Transverse colon (tissue), 4 donors: ENCODE data around the gene CEACAM4. TPM values are rescaled to one million over a fixed set of nuclear protein-coding genes. Genes with fewer than 3 reads are reported as not detected.

ENCODE experiments used
- DNase-seq: peaks from one replicate; pipeline ENCODE4 v3.0.0-alpha.2; 2019
- H3K27ac ChIP-seq, 4 donors: fragments of 200-600 bp; sonication (generic); 2 replicates each; pipeline ENCODE4 v1.5.1; 2016 to 2018; ENCODE audit warnings: inconsistent platforms in 4 of 4
- H3K27me3 ChIP-seq: fragments of 200-600 bp; sonication (generic); 2 replicates; pipeline ENCODE4 v1.5.1; 2017; ENCODE audit warnings: inconsistent platforms
- H3K36me3 ChIP-seq, 4 donors: fragments of 200-600 bp; sonication (generic); 2 replicates each; pipeline ENCODE4 v1.5.1; 2017 to 2019; ENCODE audit warnings: inconsistent platforms in 4 of 4
- H3K4me1 ChIP-seq, 4 donors: fragments of 200-600 bp; sonication (generic); 2 replicates each; pipeline ENCODE4 v1.5.1; 2017 to 2020; ENCODE audit warnings: inconsistent platforms in 4 of 4
- H3K4me3 ChIP-seq, 4 donors: fragments of 200-600 bp; sonication (generic); 1 replicate in 1 of 4; 2 replicates in 3 of 4; pipeline versions ENCODE4 v1.5.1 to v1.6.1; 2017 to 2019; ENCODE audit warnings: inconsistent platforms in 4 of 4
- H3K9me3 ChIP-seq, 2 donors: fragments of 200-600 bp; sonication (generic); 2 replicates each; pipeline ENCODE4 v1.5.1; 2017 to 2019; ENCODE audit warnings: inconsistent platforms in 2 of 2
- EP300 ChIP-seq: sonication (generic); formaldehyde crosslinking; IDR thresholded peaks from one replicate; pipeline ENCODE4 v1.6.1; 2017; ENCODE audit warnings: antibody characterized with exemption, low read depth
- POLR2A ChIP-seq: fragments of 450-650 bp; IDR thresholded peaks from one replicate; pipeline ENCODE4 v1.6.1; 2016; ENCODE audit warnings: antibody characterized with exemption, mild to moderate bottlenecking, moderate library complexity
- POLR2AphosphoS5 ChIP-seq, 3 donors: sonication (generic); formaldehyde crosslinking; IDR thresholded peaks; one replicate each; pipeline ENCODE4 v1.6.1; 2016; ENCODE audit warnings: antibody characterized with exemption in 3 of 3
- WGBS, 2 donors: methylation state at CpG; one replicate each; pipeline ENCODE4 v1.1.5; 2018; ENCODE audit warnings: low coverage in 1 of 2; 5-methylcytosine and 5-hydroxymethylcytosine counted together
- in situ Hi-C, 4 donors: fragments of 200-750 bp; cut with MboI; loops; one replicate each; pipeline versions ENCODE4 v1.15.0 to v1.15.1; 2017; ENCODE audit warnings: low sequenced_read_pairs in 3 of 4, low pct_ligation_motif_present in 1 of 4, low pct_unique_long_range_greater_than_20kb in 1 of 4
- intact Hi-C: fragments of 100-400 bp; cut with DNase I; formaldehyde crosslinking; loops from one replicate; pipeline ENCODE4 v1.15.1; 2023; ENCODE audit warnings: low total_unique reads
- total RNA-seq, 4 donors: library from RNA; depleted of rRNA; stranded (reverse); fragments of >200 nt; gene quantifications; one replicate each; pipeline ENCODE4 v1.1.0, GENCODE V29; 2016
- TF ChIP-seq, protein P1 (sequence below), 5 experiments: fragments of 200-600 bp in 3 of 5; fragments of 450-650 bp in 2 of 5; sonication (generic) in 3 of 5; IDR thresholded peaks; 1 replicate in 2 of 5; 2 replicates in 3 of 5; pipeline ENCODE4 v1.5.1; 2016 to 2017; ENCODE audit warnings: antibody characterized with exemption in 5 of 5, inconsistent platforms in 3 of 5, mild to moderate bottlenecking in 2 of 5, moderate library complexity in 1 of 5

The CEACAM4 gene
- total RNA-seq, 4 donors from 2014 or later, result 0.48 to 1.5 TPM; not detected in 2

DNA sequence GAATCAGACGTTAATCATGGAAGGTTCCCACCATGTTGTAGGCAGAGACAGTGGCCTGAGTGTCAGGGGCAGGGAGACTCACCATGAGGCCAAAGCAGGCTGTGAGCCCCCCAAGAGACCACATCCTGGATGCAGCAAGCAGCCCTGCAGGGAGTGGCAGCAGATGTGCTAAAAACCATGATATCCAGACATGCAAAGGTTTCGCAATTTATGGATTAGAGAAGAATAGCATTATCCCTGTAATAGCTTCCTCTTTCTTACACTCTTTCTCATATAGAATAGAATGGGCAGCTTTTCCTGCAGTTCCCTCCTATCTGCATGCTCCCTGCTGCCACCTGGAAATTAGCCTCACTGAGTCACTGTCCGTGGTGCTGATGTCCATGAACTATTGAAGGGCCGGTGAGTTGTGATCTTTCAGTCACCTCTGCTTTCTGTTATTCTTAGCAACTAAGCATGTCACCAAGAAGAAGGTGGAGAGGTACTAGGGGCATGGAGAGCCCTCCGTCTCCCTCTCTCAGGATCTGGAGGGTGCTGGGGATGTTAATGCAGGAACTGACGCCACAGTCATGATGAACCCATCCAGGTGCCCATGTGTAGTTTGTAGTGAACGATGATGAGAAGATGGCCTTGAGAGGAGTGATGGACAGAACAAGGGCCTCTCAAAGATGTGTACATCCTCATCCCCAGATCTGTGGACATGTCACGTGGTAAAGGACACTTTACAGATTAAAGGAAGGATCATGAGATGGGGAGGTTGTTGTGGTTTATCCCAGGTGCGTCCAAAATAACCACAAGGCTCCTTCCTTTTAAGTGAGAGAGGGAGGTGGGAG, 9.9 kb downstream of the CEACAM4 start:
- WGBS, 2 donors, result 28 to 52% methylated on average over 3 to 9 of the region's 9 CpGs
- no peak overlapping the region for H3K27ac ChIP-seq
- no peaks in the 10 kb centered on the region for H3K9me3 ChIP-seq
- H3K36me3 ChIP-seq, result no peaks in the 10 kb centered on the region
- no peak for DNase-seq
- TF ChIP-seq EP300 (no peak), POLR2AphosphoS5 (IDR thresholded peaks at IDR 0.05) (no peak), POLR2A (no peak)
- TF ChIP-seq, protein P1, sequence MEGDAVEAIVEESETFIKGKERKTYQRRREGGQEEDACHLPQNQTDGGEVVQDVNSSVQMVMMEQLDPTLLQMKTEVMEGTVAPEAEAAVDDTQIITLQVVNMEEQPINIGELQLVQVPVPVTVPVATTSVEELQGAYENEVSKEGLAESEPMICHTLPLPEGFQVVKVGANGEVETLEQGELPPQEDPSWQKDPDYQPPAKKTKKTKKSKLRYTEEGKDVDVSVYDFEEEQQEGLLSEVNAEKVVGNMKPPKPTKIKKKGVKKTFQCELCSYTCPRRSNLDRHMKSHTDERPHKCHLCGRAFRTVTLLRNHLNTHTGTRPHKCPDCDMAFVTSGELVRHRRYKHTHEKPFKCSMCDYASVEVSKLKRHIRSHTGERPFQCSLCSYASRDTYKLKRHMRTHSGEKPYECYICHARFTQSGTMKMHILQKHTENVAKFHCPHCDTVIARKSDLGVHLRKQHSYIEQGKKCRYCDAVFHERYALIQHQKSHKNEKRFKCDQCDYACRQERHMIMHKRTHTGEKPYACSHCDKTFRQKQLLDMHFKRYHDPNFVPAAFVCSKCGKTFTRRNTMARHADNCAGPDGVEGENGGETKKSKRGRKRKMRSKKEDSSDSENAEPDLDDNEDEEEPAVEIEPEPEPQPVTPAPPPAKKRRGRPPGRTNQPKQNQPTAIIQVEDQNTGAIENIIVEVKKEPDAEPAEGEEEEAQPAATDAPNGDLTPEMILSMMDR (IDR thresholded peaks at IDR 0.05), result no peak
- peaks cover 11% of the 10 kb centered on the region for H3K27me3 ChIP-seq
- H3K4me3 ChIP-seq, result no peak overlapping the region
- in situ Hi-C loops (no loop called here), intact Hi-C loops (no loop called here)
- H3K4me1 ChIP-seq, result no peaks in the 10 kb centered on the region

DNA sequence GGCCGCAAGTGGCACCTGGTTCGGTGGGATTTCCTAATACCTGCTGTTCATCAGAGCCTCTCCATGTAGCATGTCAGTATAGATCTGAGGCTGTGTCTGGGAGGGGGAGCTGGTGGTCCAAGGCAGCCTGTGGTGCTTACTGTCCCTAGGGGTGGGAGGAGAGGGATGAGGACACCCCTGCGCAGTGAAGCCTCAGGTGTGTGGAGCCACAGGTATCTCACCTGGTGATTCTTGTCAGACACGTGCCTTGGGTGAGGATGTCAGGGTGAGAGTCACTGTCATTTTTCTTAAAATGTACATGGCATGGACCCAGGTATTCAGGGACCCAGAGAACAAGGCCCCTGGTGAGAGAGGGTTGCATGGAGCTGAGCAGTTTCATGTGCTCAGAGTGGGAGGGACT, 11.7 kb downstream of the CEACAM4 start:
- TF ChIP-seq EP300 (no peak), POLR2AphosphoS5 (IDR thresholded peaks at IDR 0.05) (no peak), POLR2A (no peak)
- TF ChIP-seq, protein P1 (IDR thresholded peaks at IDR 0.05), result no peak
- Histone ChIP-seq H3K27ac (no peak overlapping the region), H3K36me3 (no peaks in the 10 kb centered on the region), H3K9me3 (no peaks in the 10 kb centered on the region), H3K4me3 (no peak overlapping the region), H3K27me3 (peaks cover 19% of the 10 kb centered on the region), H3K4me1 (no peaks in the 10 kb centered on the region)
- in situ Hi-C loops, result no loop called here
- WGBS, 2 donors, result 82 to 90% methylated on average over 2 to 4 of the region's 4 CpGs
- intact Hi-C loops, result no loop called here
- DNase-seq, result no peak

DNA sequence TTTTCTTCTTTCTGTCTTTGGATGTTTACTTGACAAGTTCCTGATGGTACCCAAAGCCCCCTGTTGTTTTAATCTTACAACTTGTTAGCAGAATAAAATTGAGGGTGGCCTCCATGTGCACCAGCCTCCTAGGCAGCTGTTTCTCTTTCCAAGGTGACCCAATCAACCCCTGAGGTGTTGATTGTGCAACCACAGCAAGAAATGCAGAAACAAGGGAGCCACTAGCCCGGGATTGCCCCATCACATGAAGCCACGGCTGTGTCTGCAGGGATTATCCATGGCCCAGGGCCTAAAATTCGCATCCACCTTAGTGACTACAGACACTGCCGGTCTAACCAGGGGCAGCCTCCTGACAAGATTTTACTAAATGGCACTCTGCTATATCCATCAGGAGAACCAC, 14.4 kb downstream of the CEACAM4 start:
- in situ Hi-C loops (no loop called here), intact Hi-C loops (no loop called here)
- Histone ChIP-seq H3K4me3 (no peak overlapping the region), H3K36me3 (no peaks in the 10 kb centered on the region), H3K4me1 (no peaks in the 10 kb centered on the region), H3K9me3 (no peaks in the 10 kb centered on the region), H3K27me3 (peaks cover 36% of the 10 kb centered on the region), H3K27ac (no peak overlapping the region)
- no peak for TF ChIP-seq POLR2AphosphoS5 (IDR thresholded peaks at IDR 0.05)
- TF ChIP-seq EP300, result no peak
- TF ChIP-seq POLR2A, result no peak
- DNase-seq, result no peak
- 68% methylated on average over 4 of the region's 4 CpGs; no CpG with 5 or more reads in 1 of the 2 donors for WGBS, 2 donors

DNA sequence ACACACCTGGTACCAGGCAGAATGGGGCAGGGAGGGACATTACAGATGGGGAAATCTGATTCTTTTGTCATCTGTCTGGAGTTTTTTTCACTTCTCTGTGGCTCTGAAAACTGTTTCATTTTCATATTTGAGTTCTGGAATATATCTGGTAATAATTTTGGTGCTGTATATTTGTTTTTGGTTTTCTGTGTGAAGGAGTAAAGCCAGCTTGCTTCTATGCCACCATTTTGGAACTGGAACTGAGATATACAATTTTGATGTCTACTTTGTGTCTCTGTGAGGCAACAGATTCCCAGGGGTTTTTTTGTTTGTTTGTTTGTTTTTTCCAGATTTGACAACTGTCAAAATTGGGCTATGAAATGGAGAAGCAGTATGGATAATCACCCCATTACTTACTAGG, 16.1 kb downstream of the CEACAM4 start:
- H3K4me3 ChIP-seq, result no peak overlapping the region
- H3K4me1 ChIP-seq, result no peaks in the 10 kb centered on the region
- in situ Hi-C loops (no loop called here), intact Hi-C loops (no loop called here)
- TF ChIP-seq POLR2AphosphoS5 (IDR thresholded peaks at IDR 0.05), result no peak
- TF ChIP-seq EP300, result no peak
- TF ChIP-seq, protein P1 (IDR thresholded peaks at IDR 0.05), result no peak
- TF ChIP-seq POLR2A, result no peak
- H3K27me3 ChIP-seq, result peaks cover 36% of the 10 kb centered on the region
- no peaks in the 10 kb centered on the region for H3K36me3 ChIP-seq
- H3K27ac ChIP-seq, result no peak overlapping the region
- DNase-seq, result no peak
- H3K9me3 ChIP-seq, result no peaks in the 10 kb centered on the region
